Right renal pelvis (tissue), 4 donors: Measurements from ENCODE around the gene TRIM13. TPM values are rescaled to one million over a fixed set of nuclear protein-coding genes. Genes with fewer than 3 reads are reported as not detected.

ENCODE experiments used
- DNase-seq, 4 donors: peaks; one replicate each; pipeline ENCODE4 v3.0.0-alpha.2; 2013; ENCODE audit warnings: low read depth in 4 of 4, low spot score in 3 of 4, missing footprints in 1 of 4
- polyA plus RNA-seq, 4 donors: library from polyadenylated mRNA; unstranded; fragments of 120-200 nt; gene quantifications; one replicate each; pipeline ENCODE4 v1.2.1, GENCODE V29; 2013; ENCODE audit not compliant: insufficient read length in 4 of 4

The TRIM13 gene
- polyA plus RNA-seq, 4 donors = 45.6 to 52.5 (median 50.1) TPM

GRCh38 chr13:49995625-49996101 is 1.2 kb upstream of the TRIM13 start:
- peak in 1 of 4 donors; percentile 31 for DNase-seq

- peak; percentile 78 to 83 (median 82) for DNase-seq
Measured at GRCh38 chr13:49996161-49996915, 504 bp upstream of the TRIM13 start.

GRCh38 chr13:49997955-49998354 is 1.1 kb downstream of the TRIM13 start:
- DNase-seq = no peak

GRCh38 chr13:49998714-49999624 is 2.1 kb downstream of the TRIM13 start:
- no peak for DNase-seq

GRCh38 chr13:50001287-50001686 is 4.4 kb downstream of the TRIM13 start:
- DNase-seq = no peak

- DNase-seq = no peak
Measured at GRCh38 chr13:50006426-50007135, 9.7 kb downstream of the TRIM13 start.

- DNase-seq = no peak
Measured at GRCh38 chr13:50011461-50011860, 14.6 kb downstream of the TRIM13 start.

GRCh38 chr13:50012396-50013169 is 15.7 kb downstream of the TRIM13 start:
- DNase-seq = no peak

- DNase-seq = no peak
Measured at GRCh38 chr13:50014386-50014785, 17.5 kb downstream of the TRIM13 start.

- DNase-seq = no peak
Measured at GRCh38 chr13:50015258-50015657, 18.4 kb downstream of the TRIM13 start, which contains the start of gene KCNRG. Gene KCNRG, plus strand, starts transcription at chr13:50015444. Its CDS starts 50 bp downstream, at chr13:50015494.

GRCh38 chr13:50015750-50016149 is 18.9 kb downstream of the TRIM13 start:
- DNase-seq = no peak

GRCh38 chr13:50016444-50016843 is 19.6 kb downstream of the TRIM13 start:
- DNase-seq = no peak

GRCh38 chr13:50017819-50018218 is 21.0 kb downstream of the TRIM13 start:
- DNase-seq = no peak

GRCh38 chr13:50025436-50025835 is 28.6 kb downstream of the TRIM13 start:
- no peak for DNase-seq

GRCh38 chr13:50026788-50027473 is 30.1 kb downstream of the TRIM13 start:
- DNase-seq = no peak

GRCh38 chr13:50030315-50030714 is 33.5 kb downstream of the TRIM13 start:
- DNase-seq = no peak

GRCh38 chr13:50033725-50034124 is 36.9 kb downstream of the TRIM13 start:
- no peak for DNase-seq

- no peak for DNase-seq
Measured at GRCh38 chr13:50037788-50038187, 40.9 kb downstream of the TRIM13 start.

- no peak for DNase-seq
Measured at GRCh38 chr13:50038266-50038665, 41.4 kb downstream of the TRIM13 start.
